Regular cardiac myocyte (primary cell): ENCODE measurements around the gene TIMM10B. TPM values are rescaled to one million over a fixed set of nuclear protein-coding genes. Genes with fewer than 3 reads are reported as not detected.

ENCODE experiments used
- total RNA-seq: library from RNA; depleted of rRNA; stranded (reverse); fragments of >200 nt; gene quantifications from 2 replicates; pipeline ENCODE4 v1.2.3, GENCODE V29; 2014

The TIMM10B gene
- 29.3 and 35.5 TPM in 2 replicates for total RNA-seq

GRCh38 chr11:6481012-6481923 lies at the start of gene TIMM10B, which contains the start of gene ARFIP2:
Gene TIMM10B (plus strand): TSS chr11:6481501. CDS start chr11:6481517, 16 bp downstream.
Gene ARFIP2 (minus strand): TSS chr11:6481331. CDS start chr11:6480421, 910 bp downstream.

DNA sequence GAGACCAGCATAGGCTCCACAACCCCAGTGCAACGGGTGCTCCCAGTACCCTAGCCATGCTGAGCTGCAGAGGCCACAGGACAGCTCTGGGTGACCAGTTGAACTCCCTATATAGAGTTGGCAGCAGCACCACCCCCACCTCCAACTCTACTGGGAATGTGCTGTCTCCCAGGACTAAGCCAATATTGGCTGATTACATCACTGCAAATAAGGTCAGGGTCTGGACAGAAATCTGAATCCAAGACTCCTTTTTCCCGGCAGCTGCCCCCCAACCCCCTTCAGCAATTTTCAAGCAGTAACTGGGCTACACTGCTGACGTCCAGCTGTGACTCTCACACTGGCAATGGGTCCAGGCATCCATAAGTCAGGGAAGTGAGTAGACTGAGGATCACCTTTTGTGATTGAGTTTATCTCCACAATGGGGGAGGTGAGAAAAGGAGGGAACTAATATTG lies 40.4 kb upstream of the TIMM10B start, which contains the start of gene HPX:
HPX (minus strand) TSS at position 82 of the 453 bp plus-strand sequence; CDS start at position 58, 24 bp downstream.

DNA sequence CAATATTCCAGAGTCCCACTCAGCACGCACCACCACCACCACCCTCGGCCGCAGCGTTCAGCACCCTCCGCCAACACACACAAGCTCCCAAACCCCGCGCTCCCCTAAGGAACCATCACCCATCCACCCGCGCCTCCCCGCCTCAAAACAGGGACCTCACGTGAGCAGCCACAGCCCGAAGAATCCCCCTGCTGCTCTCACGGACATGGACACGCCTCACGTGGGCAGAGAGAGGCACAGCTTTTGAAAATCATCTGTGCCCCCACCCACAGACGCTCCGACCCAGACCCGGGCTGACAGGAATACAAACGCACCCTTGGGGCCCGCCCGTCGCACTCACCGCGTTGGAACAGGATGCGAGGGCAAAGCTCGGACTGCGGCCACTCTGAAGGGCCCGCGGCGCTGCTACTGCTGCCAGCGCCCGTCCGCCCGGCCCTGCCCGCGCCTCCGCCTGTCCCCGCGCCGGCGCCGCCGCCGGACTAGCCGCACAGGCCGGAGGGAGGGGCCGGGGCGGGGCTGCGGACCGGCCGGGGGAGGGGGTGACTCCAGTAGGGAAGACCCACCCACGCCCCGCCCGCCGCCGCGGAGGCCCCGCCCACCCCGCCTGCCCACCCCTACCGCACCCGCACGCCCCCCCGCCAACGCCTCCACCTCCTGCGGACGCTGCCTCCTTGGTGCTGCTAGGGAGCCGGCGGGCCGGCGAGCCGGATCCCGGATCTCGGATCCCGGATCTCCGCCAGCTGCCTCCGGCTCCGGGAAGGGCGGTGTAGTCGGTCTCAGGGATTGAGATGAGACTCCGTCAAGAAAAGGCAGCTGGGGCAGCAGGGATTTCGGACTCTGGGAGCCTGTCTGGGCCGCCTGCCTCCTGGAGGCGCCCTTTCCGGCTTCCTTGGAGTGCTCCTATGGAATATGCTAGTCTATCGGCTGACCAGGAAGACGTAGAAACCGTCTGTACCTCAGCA lies 7.6 kb upstream of the TIMM10B start, which contains the start of gene TRIM3:
TRIM3 (minus strand) TSS at position 491 of the 962 bp plus-strand sequence. CDS start 8,246 bp downstream, outside the sequence.

DNA sequence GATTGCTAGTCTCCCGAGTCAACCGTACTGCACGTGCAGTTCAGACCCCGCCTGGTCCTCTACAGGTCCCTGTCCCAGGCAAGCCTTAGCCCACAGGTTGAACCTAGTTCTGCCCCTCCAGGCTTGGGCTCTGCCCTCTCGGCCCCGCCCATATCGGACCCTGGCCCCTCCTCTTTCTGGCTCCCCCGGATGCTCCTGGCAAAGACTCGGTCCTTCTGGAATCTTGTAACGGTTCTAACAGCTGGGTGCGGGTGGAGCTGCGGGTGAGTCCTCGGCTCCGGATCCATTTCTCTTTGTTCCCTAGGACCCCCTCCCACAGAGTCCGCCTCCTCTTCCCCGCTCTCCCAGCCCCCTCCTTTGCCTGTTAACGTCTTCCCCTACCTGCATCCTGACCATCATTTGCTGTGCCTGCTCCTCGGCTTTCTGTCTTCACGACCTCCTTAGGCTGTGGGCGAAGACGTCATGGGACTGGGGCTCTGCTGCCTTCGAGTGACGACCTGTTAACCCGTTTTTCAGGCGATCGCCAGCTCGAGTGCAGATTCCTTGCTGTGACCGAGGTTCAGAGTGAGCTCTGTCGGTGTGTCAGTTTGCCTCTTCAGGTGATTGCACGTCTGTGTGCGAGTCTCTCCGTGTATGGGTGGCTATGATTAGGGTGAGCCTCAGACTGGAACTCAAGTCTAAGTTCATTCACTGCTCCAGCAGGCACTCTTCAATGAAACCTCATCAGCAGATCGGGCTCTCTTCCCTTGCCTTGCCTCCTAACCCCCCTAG lies 16.0 kb downstream of the TIMM10B start, which contains the start of gene DNHD1:
DNHD1 (plus strand) TSS at position 212 of the 771 bp plus-strand sequence. CDS start 936 bp downstream, outside the sequence.

Other genes with a start within 250 kb of the TIMM10B start
- gene FHIP1B, start 246.9 kb upstream of the TIMM10B start, total RNA-seq = 7.7 and 10.1 TPM in 2 replicates
- under 0.01 and 0.19 TPM in 2 replicates for gene CNGA4, start 242.4 kb upstream of the TIMM10B start, total RNA-seq
- not detected in 2 replicates for gene CCKBR, start 221.7 kb upstream of the TIMM10B start, total RNA-seq
- gene CAVIN3, start 161.0 kb upstream of the TIMM10B start, total RNA-seq = 189 and 198 TPM in 2 replicates
- 39.1 and 57.2 TPM in 2 replicates for gene SMPD1, start 91.0 kb upstream of the TIMM10B start, total RNA-seq
- gene APBB1, start 62.4 kb upstream of the TIMM10B start, total RNA-seq = 34.5 and 53.3 TPM in 2 replicates
- gene HPX, start 40.5 kb upstream of the TIMM10B start, total RNA-seq = 0.38 and 0.85 TPM in 2 replicates
- 19.4 and 26.8 TPM in 2 replicates for gene TRIM3, start 7.6 kb upstream of the TIMM10B start, total RNA-seq
- gene ARFIP2, start 170 bp upstream of the TIMM10B start, total RNA-seq = 54.7 and 69.6 TPM in 2 replicates
- 2.7 and 7.9 TPM in 2 replicates for gene DNHD1, start 15.8 kb downstream of the TIMM10B start, total RNA-seq
- 8.7 and 15.0 TPM in 2 replicates for gene RRP8, start 122.1 kb downstream of the TIMM10B start, total RNA-seq
- 165 and 267 TPM in 2 replicates for gene ILK, start 122.3 kb downstream of the TIMM10B start, total RNA-seq
- 37.2 and 58.9 TPM in 2 replicates for gene TAF10, start 130.7 kb downstream of the TIMM10B start, total RNA-seq
- gene TPP1, start 137.9 kb downstream of the TIMM10B start, total RNA-seq = 28.8 and 135 TPM in 2 replicates
- 1.1 and 1.3 TPM in 2 replicates for gene DCHS1, start 174.3 kb downstream of the TIMM10B start, total RNA-seq
- 68.8 and 105 TPM in 2 replicates for gene MRPL17, start 201.8 kb downstream of the TIMM10B start, total RNA-seq